ENCODE results near the gene TSFM. TPM values are rescaled to one million over a fixed set of nuclear protein-coding genes. Genes with fewer than 3 reads are reported as not detected.
"Not testable (repeated sequence)": the region's sequence is repeated elsewhere in the genome, so short reads cannot be mapped to it uniquely, and the experiment has no call there.

TSFM gene
- polyA plus RNA-seq, 1 donor, result 31.9 TPM

GRCh38 chr12:57763881-57764661, 18.5 kb upstream of the TSFM start:
- no peak for DNase-seq

GRCh38 chr12:57764662-57765002, 18.0 kb upstream of the TSFM start:
- no peak for DNase-seq

- DNase-seq, result no peak
These were observed 17.4 kb upstream of the TSFM start for GRCh38 chr12:57765003-57765697.

GRCh38 chr12:57765698-57766463, 16.7 kb upstream of the TSFM start:
- no peak for DNase-seq

- no peak for DNase-seq
These were observed 15.9 kb upstream of the TSFM start, which contains the start of gene CYP27B1 for GRCh38 chr12:57766464-57767304. CYP27B1 (minus strand) TSS chr12:57767078; CDS start chr12:57767041, 37 bp downstream.

- DNase-seq, result no peak
These were observed 15.3 kb upstream of the TSFM start for GRCh38 chr12:57767305-57767698.

GRCh38 chr12:57767876-57768275, 14.7 kb upstream of the TSFM start:
- DNase-seq, result no peak

- no peak for DNase-seq
These were observed 13.0 kb upstream of the TSFM start for GRCh38 chr12:57769594-57769993.

GRCh38 chr12:57770734-57771133, 11.9 kb upstream of the TSFM start:
- DNase-seq, result no peak

GRCh38 chr12:57771236-57771872, 11.2 kb upstream of the TSFM start:
- peak; percentile 96 for DNase-seq

GRCh38 chr12:57771873-57772428, 10.6 kb upstream of the TSFM start, which contains the start of gene METTL1:
METTL1 (minus strand) TSS chr12:57772105; CDS start chr12:57772083, 22 bp downstream.
- peak; percentile 98 for DNase-seq

- peak; percentile 68 for DNase-seq
These were observed 9.9 kb upstream of the TSFM start, which contains the start of gene EEF1AKMT3 for GRCh38 chr12:57772429-57773322. EEF1AKMT3 (plus strand) TSS chr12:57772614; CDS start chr12:57772725, 111 bp downstream.

GRCh38 chr12:57774634-57775033, 8.0 kb upstream of the TSFM start:
- not testable (repeated sequence) for DNase-seq

- no peak for DNase-seq
These were observed 7.5 kb upstream of the TSFM start for GRCh38 chr12:57775044-57775443.

- no peak for DNase-seq
These were observed 6.9 kb upstream of the TSFM start for GRCh38 chr12:57775563-57776246.

- no peak for DNase-seq
These were observed 6.4 kb upstream of the TSFM start for GRCh38 chr12:57776247-57776587.

- DNase-seq, result no peak
These were observed 5.2 kb upstream of the TSFM start for GRCh38 chr12:57777367-57777766.

GRCh38 chr12:57777911-57778310, 4.7 kb upstream of the TSFM start:
- DNase-seq, result no peak

GRCh38 chr12:57779736-57780135, 2.9 kb upstream of the TSFM start:
- DNase-seq, result no peak
